ENCODE data around the gene SELENOM.

Gene SELENOM

DNA sequence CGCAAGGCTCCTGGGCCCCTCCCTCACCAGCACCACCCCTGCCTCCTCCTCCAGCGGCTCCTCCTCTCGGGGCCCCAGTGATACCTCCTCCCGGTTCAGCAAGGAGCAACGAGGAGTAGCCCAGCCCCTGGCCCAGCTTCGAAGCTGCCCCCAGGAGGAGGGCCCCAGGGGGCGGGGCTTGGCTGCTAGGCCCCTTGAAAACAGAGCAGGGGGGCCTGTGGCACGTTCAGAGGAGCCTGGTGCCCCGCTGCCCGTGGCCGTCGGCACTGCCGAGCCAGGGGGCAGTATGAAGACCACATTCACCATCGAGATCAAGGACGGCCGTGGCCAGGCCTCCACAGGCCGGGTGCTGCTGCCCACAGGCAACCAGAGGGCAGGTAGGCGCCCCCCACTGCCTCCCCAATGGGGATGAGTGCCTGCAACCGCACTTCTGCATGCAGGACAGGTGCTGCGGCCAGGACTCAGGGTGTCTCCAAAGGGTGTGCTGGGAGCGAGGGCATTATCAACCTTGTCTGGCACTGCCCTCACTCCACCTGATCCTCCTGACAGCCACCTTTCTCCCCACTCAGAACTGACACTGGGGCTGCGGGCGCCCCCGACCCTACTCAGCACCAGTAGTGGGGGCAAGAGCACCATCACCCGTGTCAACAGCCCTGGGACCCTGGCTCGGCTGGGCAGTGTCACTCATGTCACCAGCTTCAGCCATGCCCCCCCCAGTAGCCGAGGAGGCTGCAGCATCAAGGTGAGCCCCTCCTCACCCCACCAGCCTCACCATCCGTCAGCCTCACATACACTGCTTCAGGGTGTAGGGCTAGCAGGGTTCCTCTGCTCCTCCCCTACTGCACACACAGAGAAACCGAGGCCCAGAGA is 16.0 kb downstream of the SELENOM start:
- DNase-seq (ENCODE audit: low read depth in 3 of 3), result no peak

DNA sequence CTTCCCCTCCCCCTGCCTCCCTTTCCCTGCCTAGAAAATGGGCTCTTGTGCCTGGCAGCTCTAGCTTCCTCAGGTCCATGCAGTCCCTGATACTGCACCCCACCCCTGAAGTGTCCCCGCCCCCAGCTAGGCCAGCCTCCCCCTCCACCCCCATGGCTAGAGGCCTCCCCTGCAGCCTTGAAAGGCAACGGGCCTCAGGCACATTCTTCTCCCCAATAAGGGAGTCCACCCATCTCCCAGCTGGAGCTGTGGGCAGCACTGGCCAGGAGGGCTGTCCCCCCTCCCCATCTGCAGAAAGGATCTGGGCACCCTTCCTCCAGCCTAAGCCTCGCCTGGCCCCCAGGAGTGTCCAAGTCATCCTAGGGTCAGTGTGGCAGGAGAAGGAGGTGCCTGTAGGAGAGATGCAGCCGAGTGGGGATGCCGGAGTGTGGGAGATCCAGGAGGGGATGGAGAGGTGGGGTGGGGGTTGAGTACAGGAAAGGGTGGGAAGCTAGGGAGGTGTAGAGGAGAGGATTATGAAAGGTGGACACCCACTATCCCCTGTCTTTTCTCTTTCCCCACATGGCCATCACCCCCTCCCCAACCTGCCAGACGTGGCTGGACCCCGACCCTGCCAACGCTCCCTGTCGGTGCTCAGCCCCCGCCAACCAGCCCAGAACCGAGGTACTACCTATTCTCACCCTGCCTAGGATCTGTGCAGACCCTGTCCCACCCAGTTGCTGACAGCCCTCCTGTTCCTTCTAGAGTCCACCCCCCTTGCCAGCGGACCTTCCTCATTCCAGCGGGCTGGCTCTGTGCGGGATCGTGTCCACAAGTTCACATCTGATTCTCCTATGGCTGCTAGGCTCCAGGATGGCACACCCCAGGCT is 16.9 kb downstream of the SELENOM start:
- DNase-seq (ENCODE audit: low read depth in 3 of 3), result no peak

GRCh38 chr22:31089160-31090100 is 17.9 kb downstream of the SELENOM start:
- DNase-seq (ENCODE audit: low read depth in 3 of 3), result no peak

GRCh38 chr22:31088233-31088986 is 19.0 kb downstream of the SELENOM start:
- DNase-seq (ENCODE audit: low read depth in 3 of 3), result no peak

DNA sequence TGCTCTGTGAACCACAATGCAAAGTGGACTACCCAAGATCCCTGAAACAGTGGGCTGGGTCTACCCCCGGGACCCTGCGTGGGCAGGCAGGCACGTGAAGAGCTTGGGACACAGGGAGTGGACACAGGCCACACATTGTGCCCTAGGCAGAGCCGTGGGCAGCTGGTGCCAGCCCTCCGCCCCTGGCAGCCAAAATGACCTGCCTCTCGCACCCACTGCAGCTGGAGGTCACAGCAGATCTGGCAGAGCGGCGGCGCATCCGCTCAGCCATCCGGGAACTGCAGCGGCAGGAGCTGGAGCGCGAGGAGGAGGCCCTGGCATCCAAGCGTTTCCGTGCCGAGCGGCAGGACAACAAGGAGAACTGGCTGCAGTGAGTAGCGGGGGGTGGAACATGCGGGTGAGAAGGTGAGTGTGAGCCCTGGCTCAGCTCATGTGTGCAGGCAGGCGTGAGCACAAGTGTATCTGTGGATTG is 19.6 kb downstream of the SELENOM start:
- DNase-seq (ENCODE audit: low read depth in 3 of 3), result no peak

- no peak for DNase-seq (ENCODE audit: low read depth in 3 of 3)
Measured at GRCh38 chr22:31086703-31087330, 20.6 kb downstream of the SELENOM start.

GRCh38 chr22:31085928-31086327 is 21.4 kb downstream of the SELENOM start:
- DNase-seq (ENCODE audit: low read depth in 3 of 3), result no peak

DNA sequence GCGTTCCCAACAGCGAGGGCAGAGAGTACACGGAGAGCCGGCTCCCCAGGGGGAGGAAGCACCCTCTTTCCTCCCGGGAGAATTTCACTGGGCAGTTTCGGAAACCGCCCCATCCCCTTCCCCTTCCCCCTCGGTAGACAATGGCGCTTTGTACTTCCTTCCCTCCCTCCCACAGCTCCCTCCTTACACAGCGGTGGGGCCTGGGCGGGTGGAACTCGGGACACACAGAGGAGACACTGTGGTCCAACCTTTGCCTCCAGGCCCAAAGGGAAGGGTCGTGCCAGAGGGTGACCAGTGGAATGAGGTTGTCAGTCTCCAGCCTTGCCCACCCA is 21.9 kb downstream of the SELENOM start:
- DNase-seq (ENCODE audit: low read depth in 3 of 3), result no peak

DNA sequence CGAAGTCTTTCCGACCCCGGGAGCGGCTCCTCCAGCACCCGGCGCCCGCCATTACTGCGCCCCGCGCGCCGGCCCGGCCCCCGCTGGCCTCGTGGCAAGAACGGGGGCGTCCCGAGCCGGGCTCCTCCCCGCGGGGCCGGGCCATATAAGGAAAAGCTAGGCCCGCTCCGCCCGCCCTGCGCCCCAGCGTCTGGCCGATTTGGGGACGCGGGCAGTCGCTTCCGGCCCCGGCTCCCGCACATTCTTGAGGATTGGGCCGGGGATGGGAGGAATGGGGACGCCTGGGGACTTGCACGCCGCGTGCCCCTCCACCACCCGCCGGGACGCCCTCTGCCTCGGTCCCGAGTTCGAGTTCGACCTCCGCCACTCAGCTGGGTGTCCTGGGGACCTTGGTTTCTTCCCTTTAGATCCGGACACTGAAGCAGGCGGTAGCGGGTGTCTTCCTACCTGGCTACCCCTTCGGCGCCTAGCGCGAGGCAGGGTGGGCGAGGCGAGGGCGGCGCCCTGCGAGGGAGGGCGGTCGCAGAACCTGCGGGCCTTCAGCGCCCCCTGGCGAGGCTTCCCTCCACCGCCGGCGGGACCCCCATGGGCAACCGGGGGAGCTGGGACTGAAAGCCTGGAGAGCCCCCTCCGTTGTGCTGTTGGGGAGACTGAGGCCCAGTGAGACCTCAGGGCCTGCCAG is 22.4 kb downstream of the SELENOM start:
- DNase-seq (ENCODE audit: low read depth in 3 of 3), result peak; percentile 76 to 87 (median 82)

DNA sequence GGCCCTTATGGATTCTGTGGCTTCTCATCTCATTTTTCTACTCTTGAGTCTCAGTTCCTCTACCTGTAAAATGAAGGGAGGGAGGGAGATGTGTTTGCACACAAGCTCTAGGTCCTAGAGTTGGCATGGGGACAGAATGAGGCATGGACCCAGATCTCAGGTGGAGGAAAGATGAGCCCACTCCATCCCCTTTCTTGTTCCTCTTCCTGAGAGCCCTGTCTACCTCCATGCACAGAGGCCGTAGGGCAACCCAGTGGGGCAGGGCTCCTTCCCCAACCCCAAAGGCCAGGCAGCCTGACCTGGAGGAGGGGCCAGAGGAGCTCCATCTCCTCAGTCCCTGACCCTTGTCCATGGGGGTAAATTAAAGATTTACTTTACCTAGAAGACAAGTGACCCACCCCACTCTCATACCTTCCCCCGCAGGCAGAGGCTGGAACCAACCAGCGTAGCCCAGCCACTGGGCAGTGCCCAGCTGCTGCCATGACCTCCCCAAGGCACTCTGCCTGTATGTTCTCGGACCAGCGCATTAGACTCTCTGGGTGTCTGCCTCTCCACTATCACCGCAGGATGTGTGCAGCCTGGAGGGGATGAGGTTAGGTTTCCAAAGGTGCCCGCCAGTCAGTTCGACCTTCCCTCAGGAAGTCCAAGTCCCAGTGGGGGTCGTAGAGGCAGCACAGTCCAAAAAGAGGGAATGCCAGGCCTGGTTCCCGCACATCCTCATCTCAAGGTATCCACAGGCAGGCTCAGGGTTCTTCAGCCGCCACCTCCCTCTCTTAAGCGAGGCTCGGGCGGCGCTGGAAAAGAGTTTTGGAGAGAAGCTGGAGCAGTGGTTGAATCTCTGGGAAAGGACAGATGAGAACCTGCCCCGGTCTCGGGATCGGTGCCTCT is 23.2 kb downstream of the SELENOM start:
- DNase-seq (ENCODE audit: low read depth in 3 of 3), result no peak

DNA sequence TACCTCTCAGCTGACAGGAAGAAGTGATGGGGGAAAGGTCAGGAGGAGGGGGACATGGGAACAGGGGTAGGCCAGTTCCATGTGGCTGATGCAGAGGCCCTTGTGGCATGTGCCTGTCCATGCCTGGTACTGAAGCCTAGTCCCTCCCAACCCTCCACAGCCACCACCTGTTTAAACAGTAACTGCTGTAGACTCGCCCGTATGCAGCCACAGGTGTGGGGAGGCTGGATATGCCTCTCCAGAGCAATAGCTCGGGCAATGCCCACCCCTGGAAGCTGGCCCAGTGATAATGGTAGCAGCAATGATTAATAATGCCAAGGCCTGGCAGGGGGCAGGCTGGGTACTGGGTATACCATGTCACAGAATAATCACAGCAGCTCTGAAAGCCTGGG is 24.0 kb downstream of the SELENOM start:
- no peak for DNase-seq (ENCODE audit: low read depth in 3 of 3)

DNA sequence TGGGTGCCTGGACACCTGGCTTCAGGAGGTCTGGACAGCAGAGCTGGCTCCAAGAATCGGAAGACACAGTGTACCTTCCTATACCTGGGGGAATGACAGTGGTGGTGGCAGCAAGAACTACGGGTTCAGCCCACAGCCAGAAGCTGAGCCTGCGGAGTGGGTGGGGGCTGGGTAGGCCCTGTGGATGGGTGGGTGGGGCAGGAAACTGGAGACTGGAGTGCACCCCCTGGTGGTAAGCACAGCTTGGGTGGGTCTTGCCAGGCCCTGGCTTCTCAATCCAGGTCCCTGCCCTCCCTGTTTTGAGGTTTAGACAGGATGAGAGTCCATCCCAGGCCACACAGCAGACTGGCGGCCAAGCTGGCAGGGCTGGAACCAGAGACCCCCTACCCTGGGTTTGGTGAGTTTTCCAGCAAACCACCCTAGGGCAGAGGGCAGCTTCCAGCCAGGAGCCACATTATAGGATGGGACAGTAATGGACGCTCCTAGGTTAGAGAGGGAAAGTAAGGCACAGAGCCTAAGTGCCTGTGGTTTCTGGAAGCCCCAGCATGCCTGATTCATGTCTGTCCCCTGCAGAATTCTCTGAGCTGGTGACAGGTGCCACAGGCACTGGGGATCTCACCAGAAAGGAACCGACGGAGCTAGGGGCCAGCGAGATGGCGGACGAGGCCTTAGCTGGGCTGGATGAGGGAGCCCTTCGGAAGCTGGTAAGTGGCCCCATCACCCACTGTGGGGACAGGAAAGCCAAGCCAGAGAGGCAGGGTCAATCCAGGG is 24.6 kb downstream of the SELENOM start:
- peak; percentile 39 to 70 (median 52) for DNase-seq (ENCODE audit: low read depth in 3 of 3)

GRCh38 chr22:31081963-31082605 is 25.3 kb downstream of the SELENOM start:
- DNase-seq (ENCODE audit: low read depth in 3 of 3), result no peak

GRCh38 chr22:31080848-31081649 is 26.3 kb downstream of the SELENOM start, which contains the start of gene SMTN:
Gene SMTN (plus strand): TSS chr22:31081318. CDS start chr22:31083259, 1,941 bp downstream.
- DNase-seq (ENCODE audit: low read depth in 3 of 3), result peak; percentile 76 to 87 (median 77)

DNA sequence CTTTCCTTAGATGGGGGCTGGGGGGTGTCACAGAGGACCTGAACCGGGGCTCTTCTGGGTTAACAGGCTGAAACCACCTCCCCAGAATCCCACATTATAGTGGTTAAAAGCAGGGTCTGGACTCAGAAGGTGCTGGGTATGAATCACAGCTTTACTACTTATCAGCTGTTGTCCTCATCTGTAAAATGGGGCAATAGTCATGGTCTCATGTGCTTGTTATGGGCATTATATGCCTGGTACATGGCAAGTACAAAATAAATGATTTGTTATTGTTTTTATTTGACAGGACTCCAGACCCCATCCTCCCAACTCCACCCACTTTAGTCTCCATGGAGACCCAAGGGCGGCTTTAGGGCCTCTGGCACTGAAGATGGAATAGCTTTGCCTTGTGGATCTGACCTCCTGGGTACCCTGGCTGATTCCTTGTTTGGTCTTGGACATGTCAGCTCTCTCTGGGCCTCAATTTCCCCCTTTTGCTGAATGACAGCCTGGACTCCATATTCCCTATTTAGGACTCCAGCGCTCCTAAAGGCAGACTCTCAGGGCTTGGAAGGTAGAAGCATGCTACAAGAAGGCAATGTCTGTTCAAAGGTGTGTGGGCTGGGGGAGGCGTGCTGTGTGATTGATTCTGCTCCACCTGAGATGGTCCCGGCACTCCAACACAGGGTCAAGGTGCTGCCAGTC is 27.1 kb downstream of the SELENOM start:
- no peak for DNase-seq (ENCODE audit: low read depth in 3 of 3)

DNA sequence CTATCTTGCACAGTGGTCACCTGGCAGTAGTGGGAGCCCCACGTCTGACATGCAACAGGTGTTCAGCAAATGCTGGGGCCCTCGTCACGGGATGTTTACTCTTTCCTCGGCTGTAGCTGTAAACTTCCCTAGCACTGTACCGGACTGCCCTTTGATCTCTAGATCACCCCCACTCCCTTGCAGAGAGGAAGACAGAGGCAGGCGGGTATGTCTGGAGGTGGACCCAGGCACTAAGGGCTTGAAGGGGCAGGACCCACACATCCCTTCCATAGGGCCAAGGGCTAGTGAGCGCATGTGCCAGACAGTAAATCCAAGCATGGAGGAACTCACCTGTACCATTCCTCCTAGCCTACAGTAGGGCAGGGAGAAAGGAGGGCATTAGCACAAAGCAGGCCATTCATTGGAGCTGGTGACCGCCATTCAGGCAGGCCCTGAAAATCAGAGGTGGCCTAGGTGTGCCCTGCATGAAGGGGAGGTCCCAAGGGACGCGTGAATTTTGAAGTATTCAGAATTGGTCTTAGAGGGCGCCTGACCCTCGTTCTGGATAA is 28.2 kb downstream of the SELENOM start:
- no peak for DNase-seq (ENCODE audit: low read depth in 3 of 3)

Measured in stimulated activated CD4-positive, alpha-beta T cell treated with anti-CD3 and anti-CD28 coated beads, TNF-alpha, amount 100 ng/mL, for 48 hours (primary cell).